HL-60 (cell line): ENCODE results near the gene SLC6A7.

ENCODE experiments used
- POLR2AphosphoS5 ChIP-seq: IDR thresholded peaks from 2 replicates; pipeline ENCODE4 v1.6.1; 2012; ENCODE audit warnings: low read depth
- TF ChIP-seq, protein P1 (sequence below): IDR thresholded peaks from one replicate; pipeline ENCODE4 v1.5.1; 2011; ENCODE audit warnings: low read length, control low read depth, inconsistent platforms; ENCODE audit not compliant: insufficient read depth
- TF ChIP-seq, protein P2 (sequence below): IDR thresholded peaks from 2 replicates; pipeline ENCODE4 v1.6.1; 2012; ENCODE audit warnings: low read depth; ENCODE audit not compliant: insufficient replicate concordance

DNA sequence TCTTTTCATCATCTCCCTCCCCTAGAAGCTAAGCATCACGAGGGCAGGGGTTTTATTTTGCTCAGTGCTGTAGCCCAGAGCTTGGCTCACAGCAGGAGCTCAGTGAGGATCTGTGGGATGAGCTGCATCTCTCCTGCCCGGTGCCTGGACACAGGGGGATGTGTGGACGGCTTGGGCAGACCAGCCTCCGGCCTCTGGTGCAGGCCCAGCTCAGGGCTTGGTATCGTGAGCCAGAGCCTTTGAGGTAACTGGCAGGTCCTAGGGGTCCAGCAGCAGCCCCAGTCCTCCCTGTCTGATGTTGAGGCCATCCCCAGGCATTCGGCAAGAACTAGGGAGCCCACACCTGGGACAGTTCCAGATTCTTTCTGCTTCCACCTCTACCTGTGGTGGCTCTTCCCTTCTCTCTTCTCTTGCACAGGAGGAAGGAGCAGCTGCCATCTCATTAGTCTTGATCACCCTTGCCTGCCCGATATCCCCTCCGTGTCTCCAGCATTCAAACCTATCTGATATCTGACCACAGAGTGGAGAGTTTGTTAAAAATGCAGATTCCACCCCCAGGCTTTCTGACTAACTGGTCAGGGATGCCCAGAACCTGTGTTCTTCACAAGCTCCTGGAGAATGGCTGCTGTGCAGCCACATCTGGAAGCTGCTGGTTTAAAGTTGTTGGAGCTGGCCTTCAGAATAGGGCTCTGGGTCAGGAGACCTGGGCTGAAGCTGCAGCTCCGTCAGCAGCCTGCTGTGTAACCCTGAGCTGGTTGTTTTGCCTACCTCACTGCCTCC lies 7.9 kb upstream of the SLC6A7 start:
- TF ChIP-seq, protein P1, sequence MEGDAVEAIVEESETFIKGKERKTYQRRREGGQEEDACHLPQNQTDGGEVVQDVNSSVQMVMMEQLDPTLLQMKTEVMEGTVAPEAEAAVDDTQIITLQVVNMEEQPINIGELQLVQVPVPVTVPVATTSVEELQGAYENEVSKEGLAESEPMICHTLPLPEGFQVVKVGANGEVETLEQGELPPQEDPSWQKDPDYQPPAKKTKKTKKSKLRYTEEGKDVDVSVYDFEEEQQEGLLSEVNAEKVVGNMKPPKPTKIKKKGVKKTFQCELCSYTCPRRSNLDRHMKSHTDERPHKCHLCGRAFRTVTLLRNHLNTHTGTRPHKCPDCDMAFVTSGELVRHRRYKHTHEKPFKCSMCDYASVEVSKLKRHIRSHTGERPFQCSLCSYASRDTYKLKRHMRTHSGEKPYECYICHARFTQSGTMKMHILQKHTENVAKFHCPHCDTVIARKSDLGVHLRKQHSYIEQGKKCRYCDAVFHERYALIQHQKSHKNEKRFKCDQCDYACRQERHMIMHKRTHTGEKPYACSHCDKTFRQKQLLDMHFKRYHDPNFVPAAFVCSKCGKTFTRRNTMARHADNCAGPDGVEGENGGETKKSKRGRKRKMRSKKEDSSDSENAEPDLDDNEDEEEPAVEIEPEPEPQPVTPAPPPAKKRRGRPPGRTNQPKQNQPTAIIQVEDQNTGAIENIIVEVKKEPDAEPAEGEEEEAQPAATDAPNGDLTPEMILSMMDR = no peak
- no peak for TF ChIP-seq POLR2AphosphoS5
- TF ChIP-seq, protein P2, sequence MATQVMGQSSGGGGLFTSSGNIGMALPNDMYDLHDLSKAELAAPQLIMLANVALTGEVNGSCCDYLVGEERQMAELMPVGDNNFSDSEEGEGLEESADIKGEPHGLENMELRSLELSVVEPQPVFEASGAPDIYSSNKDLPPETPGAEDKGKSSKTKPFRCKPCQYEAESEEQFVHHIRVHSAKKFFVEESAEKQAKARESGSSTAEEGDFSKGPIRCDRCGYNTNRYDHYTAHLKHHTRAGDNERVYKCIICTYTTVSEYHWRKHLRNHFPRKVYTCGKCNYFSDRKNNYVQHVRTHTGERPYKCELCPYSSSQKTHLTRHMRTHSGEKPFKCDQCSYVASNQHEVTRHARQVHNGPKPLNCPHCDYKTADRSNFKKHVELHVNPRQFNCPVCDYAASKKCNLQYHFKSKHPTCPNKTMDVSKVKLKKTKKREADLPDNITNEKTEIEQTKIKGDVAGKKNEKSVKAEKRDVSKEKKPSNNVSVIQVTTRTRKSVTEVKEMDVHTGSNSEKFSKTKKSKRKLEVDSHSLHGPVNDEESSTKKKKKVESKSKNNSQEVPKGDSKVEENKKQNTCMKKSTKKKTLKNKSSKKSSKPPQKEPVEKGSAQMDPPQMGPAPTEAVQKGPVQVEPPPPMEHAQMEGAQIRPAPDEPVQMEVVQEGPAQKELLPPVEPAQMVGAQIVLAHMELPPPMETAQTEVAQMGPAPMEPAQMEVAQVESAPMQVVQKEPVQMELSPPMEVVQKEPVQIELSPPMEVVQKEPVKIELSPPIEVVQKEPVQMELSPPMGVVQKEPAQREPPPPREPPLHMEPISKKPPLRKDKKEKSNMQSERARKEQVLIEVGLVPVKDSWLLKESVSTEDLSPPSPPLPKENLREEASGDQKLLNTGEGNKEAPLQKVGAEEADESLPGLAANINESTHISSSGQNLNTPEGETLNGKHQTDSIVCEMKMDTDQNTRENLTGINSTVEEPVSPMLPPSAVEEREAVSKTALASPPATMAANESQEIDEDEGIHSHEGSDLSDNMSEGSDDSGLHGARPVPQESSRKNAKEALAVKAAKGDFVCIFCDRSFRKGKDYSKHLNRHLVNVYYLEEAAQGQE = no peak
